HCT116 (cell line): ENCODE measurements around the gene RAB13. TPM values are rescaled to one million over a fixed set of nuclear protein-coding genes. Genes with fewer than 3 reads are reported as not detected.

Experiments used
- ATAC-seq: fragments of 200-7000 bp; cut with Tn5 transposase; 2 replicates; pipeline ENCODE4 v1.9.1; 2020; ENCODE audit warnings: mild to moderate bottlenecking, moderate library complexity
- BruUV-seq: library from RNA; stranded (reverse); fragments of 400-500 nt; replicated peaks from 2 replicates; lab custom pipeline; 2021; lab: Mats Ljungman, UMichigan
- CTCF ChIA-PET: fragments of 300-600 bp; sonication (Branson Sonifier 250); formaldehyde crosslinking; loops from one replicate; lab custom pipeline; 2021; ENCODE audit warnings: antibody characterized with exemption; lab: Charles Lee
- POLR2A ChIA-PET: fragments of 300-600, 350-600 bp; sonication (Branson Sonifier 250); formaldehyde crosslinking; loops from one replicate; lab custom pipeline; 2021; ENCODE audit warnings: antibody characterized with exemption; lab: Charles Lee
- RAD21 ChIA-PET, 2 experiments: fragments of 300-600 bp; sonication (Branson Sonifier 250); formaldehyde crosslinking; loops; one replicate each; lab custom pipeline; 2023; ENCODE audit warnings: low total read pairs in 2 of 2; ENCODE audit not compliant: uncharacterized antibody in 2 of 2, unreplicated experiment in 2 of 2, low non-redundant PET in 1 of 2; lab: Charles Lee
- DNase-seq: peaks from one replicate; pipeline ENCODE4 v3.0.0-alpha.2; 2010; ENCODE audit warnings: low read depth, low spot score
- H2AFZ ChIP-seq: fragments of 200-600 bp; shearing (Covaris generic), sonication (generic); 2 replicates; pipeline ENCODE4 v1.6.1; 2017; ENCODE audit warnings: low read depth, mixed run types, mixed read lengths, antibody characterized with exemption, low read length; ENCODE audit not compliant: poor library complexity, severe bottlenecking
- H3K27ac ChIP-seq: 2 replicates; pipeline ENCODE4 v1.5.1; 2012; ENCODE audit warnings: low read depth, low read length
- H3K27me3 ChIP-seq: fragments of 200-600 bp; sonication (generic); 2 replicates; pipeline ENCODE4 v1.6.1; 2016; ENCODE audit warnings: mixed run types, low read length, mixed read lengths; ENCODE audit not compliant: insufficient read depth
- H3K36me3 ChIP-seq, 2 experiments: fragments of 200-500 bp in 1 of 2; fragments of 200-600 bp in 1 of 2; sonication (Bioruptor generic) in 1 of 2; sonication (generic) in 1 of 2; 2 replicates each; pipeline versions ENCODE4 v1.5.1 to v1.6.1; 2014 to 2016; ENCODE audit warnings: low read length in 2 of 2, inconsistent platforms in 1 of 2, mixed read lengths in 1 of 2, mixed run types in 1 of 2; ENCODE audit not compliant: insufficient read depth in 2 of 2, control insufficient read depth in 1 of 2
- H3K4me1 ChIP-seq, 2 experiments: fragments of 200-600 bp in 1 of 2; sonication (generic) in 1 of 2; 2 replicates each; pipeline versions ENCODE4 v1.5.1 to v1.6.1; 2012 to 2017; ENCODE audit warnings: low read length in 2 of 2, inconsistent platforms in 1 of 2, mild to moderate bottlenecking in 1 of 2, mixed read lengths in 1 of 2, mixed run types in 1 of 2, moderate library complexity in 1 of 2; ENCODE audit not compliant: insufficient read depth in 2 of 2, control insufficient read depth in 1 of 2
- H3K4me2 ChIP-seq: fragments of 200-600 bp; sonication (generic); 2 replicates; pipeline ENCODE4 v1.6.1; 2017; ENCODE audit warnings: mixed run types, low read length, mixed read lengths
- H3K4me3 ChIP-seq, 2 experiments: fragments of 200-600 bp in 1 of 2; sonication (generic) in 1 of 2; replicated peaks in 1 of 2; 2 replicates each; pipeline ENCODE4 v1.5.1; 2011 to 2016; ENCODE audit warnings: low read length in 2 of 2, control low read depth in 1 of 2, low read depth in 1 of 2, mild to moderate bottlenecking in 1 of 2, mixed read lengths in 1 of 2, mixed run types in 1 of 2
- H3K79me2 ChIP-seq: fragments of 200-600 bp; sonication (generic); 2 replicates; pipeline ENCODE4 v1.6.1; 2017; ENCODE audit warnings: mild to moderate bottlenecking, mixed run types, low read length, moderate library complexity, mixed read lengths; ENCODE audit not compliant: insufficient read depth
- H3K9ac ChIP-seq: fragments of 200-600 bp; sonication (generic); 2 replicates; pipeline ENCODE4 v1.6.1; 2016; ENCODE audit warnings: low read length, mixed read lengths
- H3K9me2 ChIP-seq: fragments of 200-600 bp; sonication (generic), shearing (Covaris generic); 2 replicates; pipeline ENCODE4 v1.6.1; 2017; ENCODE audit warnings: mixed run types, mild to moderate bottlenecking, moderate library complexity; ENCODE audit not compliant: insufficient read depth
- H3K9me3 ChIP-seq, 2 experiments: fragments of 200-500 bp in 1 of 2; fragments of 200-600 bp in 1 of 2; sonication (Bioruptor generic) in 1 of 2; sonication (generic) in 1 of 2; 2 replicates each; pipeline ENCODE4 v1.6.1; 2014 to 2017; ENCODE audit warnings: low read length in 2 of 2, mixed read lengths in 2 of 2, inconsistent platforms in 1 of 2, low read depth in 1 of 2, mild to moderate bottlenecking in 1 of 2, mixed run types in 1 of 2, moderate library complexity in 1 of 2; ENCODE audit not compliant: control insufficient read depth in 1 of 2, insufficient read depth in 1 of 2
- H4K20me1 ChIP-seq: fragments of 200-600 bp; sonication (generic), shearing (Covaris generic); 2 replicates; pipeline ENCODE4 v1.6.1; 2017; ENCODE audit warnings: mixed run types, mild to moderate bottlenecking, moderate library complexity; ENCODE audit not compliant: insufficient read depth
- ATF3 ChIP-seq: IDR thresholded peaks from 2 replicates; pipeline ENCODE4 v1.6.1; 2012
- CEBPB ChIP-seq: IDR thresholded peaks from 2 replicates; pipeline ENCODE4 v1.6.1; 2012; ENCODE audit warnings: low read depth
- CTCF ChIP-seq, 3 experiments: fragments of 200-600 bp in 1 of 3; sonication (generic) in 1 of 3; IDR thresholded peaks in 2 of 3; conservative IDR thresholded peaks in 1 of 3; 2 replicates each; pipeline ENCODE4 v1.5.1; 2012 to 2017; ENCODE audit warnings: low read depth in 2 of 3, low read length in 2 of 3, antibody characterized with exemption in 1 of 3, borderline replicate concordance in 1 of 3, control low read depth in 1 of 3, mild to moderate bottlenecking in 1 of 3, mixed read lengths in 1 of 3, mixed run types in 1 of 3, moderate library complexity in 1 of 3; ENCODE audit not compliant: insufficient read depth in 1 of 3
- EGR1 ChIP-seq: IDR thresholded peaks from 2 replicates; pipeline ENCODE4 v1.6.1; 2012; ENCODE audit warnings: low read depth
- ELF1 ChIP-seq: IDR thresholded peaks from 2 replicates; pipeline ENCODE4 v1.6.1; 2012; ENCODE audit warnings: low read depth, borderline replicate concordance
- EZH2 ChIP-seq: fragments of 200-600 bp; sonication (generic); IDR thresholded peaks from 2 replicates; pipeline ENCODE4 v1.6.1; 2017; ENCODE audit warnings: antibody characterized with exemption, mixed run types
- FOSL1 ChIP-seq: IDR thresholded peaks from 2 replicates; pipeline ENCODE4 v1.6.1; 2012; ENCODE audit warnings: low read depth
- JUND ChIP-seq: IDR thresholded peaks from 2 replicates; pipeline ENCODE4 v1.6.1; 2012
- POLR2A ChIP-seq: IDR thresholded peaks from 2 replicates; pipeline ENCODE4 v1.7.0; 2011; ENCODE audit warnings: borderline replicate concordance; ENCODE audit not compliant: insufficient read depth, insufficient read length; ENCODE audit errors: extremely low read depth
- SRF ChIP-seq: IDR thresholded peaks from 2 replicates; pipeline ENCODE4 v1.6.1; 2012; ENCODE audit warnings: low read depth
- YY1 ChIP-seq: IDR thresholded peaks from 2 replicates; pipeline ENCODE4 v1.6.1; 2011; ENCODE audit warnings: low read length, low read depth, moderate library complexity, mild to moderate bottlenecking; ENCODE audit not compliant: insufficient replicate concordance; ENCODE audit errors: extremely low read depth
- ZNF274 ChIP-seq: fragments of 200-500 bp; sonication (Bioruptor generic); IDR thresholded peaks from 2 replicates; pipeline ENCODE4 v1.6.1; 2014; ENCODE audit warnings: mild to moderate bottlenecking, low read depth, low read length, inconsistent platforms
- intact Hi-C: fragments of 100-400 bp; cut with micrococcal nuclease; formaldehyde crosslinking; loops from 2 replicates; pipeline ENCODE4 v1.10.0; 2022
- total RNA-seq: library from RNA; stranded (reverse); gene quantifications from one replicate; pipeline ENCODE4 v1.2.1, GENCODE V29; 2021; ENCODE audit not compliant: unreplicated experiment
- TF ChIP-seq, protein P1 (sequence below): IDR thresholded peaks from 2 replicates; pipeline ENCODE4 v1.6.1; 2012; ENCODE audit warnings: low read depth
- TF ChIP-seq, protein P2 (sequence below): IDR thresholded peaks from 2 replicates; pipeline ENCODE4 v1.6.1; 2011; ENCODE audit warnings: mild to moderate bottlenecking, low read length, moderate library complexity; ENCODE audit not compliant: insufficient replicate concordance; ENCODE audit errors: extremely low read depth

The RAB13 gene
- total RNA-seq, 1 experiment from 2014 or later, result 93.6 TPM

GRCh38 chr1:153953859-153954365 lies 32.2 kb downstream of the RAB13 start:
- TF ChIP-seq JUND (no peak), ATF3 (no peak), ELF1 (no peak), CTCF (IDR thresholded peaks at IDR 0.05 in 2 of 3, conservative IDR thresholded peaks at IDR 0.05 in 1 of 3; ENCODE audit: borderline replicate concordance in 1 of 3, insufficient read depth in 1 of 3, low read depth in 2 of 3, low read length in 2 of 3) (no peak), POLR2A (no peak), EGR1 (no peak), FOSL1 (no peak), EZH2 (no peak), CEBPB (no peak), YY1 (no peak), ZNF274 (no peak), SRF (no peak)
- TF ChIP-seq, protein P1, sequence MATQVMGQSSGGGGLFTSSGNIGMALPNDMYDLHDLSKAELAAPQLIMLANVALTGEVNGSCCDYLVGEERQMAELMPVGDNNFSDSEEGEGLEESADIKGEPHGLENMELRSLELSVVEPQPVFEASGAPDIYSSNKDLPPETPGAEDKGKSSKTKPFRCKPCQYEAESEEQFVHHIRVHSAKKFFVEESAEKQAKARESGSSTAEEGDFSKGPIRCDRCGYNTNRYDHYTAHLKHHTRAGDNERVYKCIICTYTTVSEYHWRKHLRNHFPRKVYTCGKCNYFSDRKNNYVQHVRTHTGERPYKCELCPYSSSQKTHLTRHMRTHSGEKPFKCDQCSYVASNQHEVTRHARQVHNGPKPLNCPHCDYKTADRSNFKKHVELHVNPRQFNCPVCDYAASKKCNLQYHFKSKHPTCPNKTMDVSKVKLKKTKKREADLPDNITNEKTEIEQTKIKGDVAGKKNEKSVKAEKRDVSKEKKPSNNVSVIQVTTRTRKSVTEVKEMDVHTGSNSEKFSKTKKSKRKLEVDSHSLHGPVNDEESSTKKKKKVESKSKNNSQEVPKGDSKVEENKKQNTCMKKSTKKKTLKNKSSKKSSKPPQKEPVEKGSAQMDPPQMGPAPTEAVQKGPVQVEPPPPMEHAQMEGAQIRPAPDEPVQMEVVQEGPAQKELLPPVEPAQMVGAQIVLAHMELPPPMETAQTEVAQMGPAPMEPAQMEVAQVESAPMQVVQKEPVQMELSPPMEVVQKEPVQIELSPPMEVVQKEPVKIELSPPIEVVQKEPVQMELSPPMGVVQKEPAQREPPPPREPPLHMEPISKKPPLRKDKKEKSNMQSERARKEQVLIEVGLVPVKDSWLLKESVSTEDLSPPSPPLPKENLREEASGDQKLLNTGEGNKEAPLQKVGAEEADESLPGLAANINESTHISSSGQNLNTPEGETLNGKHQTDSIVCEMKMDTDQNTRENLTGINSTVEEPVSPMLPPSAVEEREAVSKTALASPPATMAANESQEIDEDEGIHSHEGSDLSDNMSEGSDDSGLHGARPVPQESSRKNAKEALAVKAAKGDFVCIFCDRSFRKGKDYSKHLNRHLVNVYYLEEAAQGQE, result no peak
- TF ChIP-seq, protein P2, sequence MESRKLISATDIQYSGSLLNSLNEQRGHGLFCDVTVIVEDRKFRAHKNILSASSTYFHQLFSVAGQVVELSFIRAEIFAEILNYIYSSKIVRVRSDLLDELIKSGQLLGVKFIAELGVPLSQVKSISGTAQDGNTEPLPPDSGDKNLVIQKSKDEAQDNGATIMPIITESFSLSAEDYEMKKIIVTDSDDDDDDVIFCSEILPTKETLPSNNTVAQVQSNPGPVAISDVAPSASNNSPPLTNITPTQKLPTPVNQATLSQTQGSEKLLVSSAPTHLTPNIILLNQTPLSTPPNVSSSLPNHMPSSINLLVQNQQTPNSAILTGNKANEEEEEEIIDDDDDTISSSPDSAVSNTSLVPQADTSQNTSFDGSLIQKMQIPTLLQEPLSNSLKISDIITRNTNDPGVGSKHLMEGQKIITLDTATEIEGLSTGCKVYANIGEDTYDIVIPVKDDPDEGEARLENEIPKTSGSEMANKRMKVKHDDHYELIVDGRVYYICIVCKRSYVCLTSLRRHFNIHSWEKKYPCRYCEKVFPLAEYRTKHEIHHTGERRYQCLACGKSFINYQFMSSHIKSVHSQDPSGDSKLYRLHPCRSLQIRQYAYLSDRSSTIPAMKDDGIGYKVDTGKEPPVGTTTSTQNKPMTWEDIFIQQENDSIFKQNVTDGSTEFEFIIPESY, result no peak
- ATAC-seq (no peak), DNase-seq (no peak)
- no peaks in the 10 kb centered on the region for H4K20me1 ChIP-seq
- peaks cover 1 to 14% of the 10 kb centered on the region in 2 experiments; a peak in 2 of 4 replicates for H3K4me1 ChIP-seq
- H3K9me3 ChIP-seq, result no peaks in the 10 kb centered on the region
- POLR2A ChIA-PET, result no interaction called here
- H3K36me3 ChIP-seq, result peaks cover 19 to 22% of the 10 kb centered on the region in 2 experiments; a peak in 3 of 4 replicates
- H3K79me2 ChIP-seq, result peaks cover 49% of the 10 kb centered on the region
- H3K9ac ChIP-seq, result no peak overlapping the region
- RAD21 ChIA-PET, result no interaction called here
- H2AFZ ChIP-seq, result no peak overlapping the region
- no peaks in the 10 kb centered on the region for H3K27me3 ChIP-seq
- H3K4me3 ChIP-seq, result no peak overlapping the region
- H3K9me2 ChIP-seq, result no peaks in the 10 kb centered on the region
- no peak overlapping the region for H3K4me2 ChIP-seq
- intact Hi-C loops, result no loop called here
- CTCF ChIA-PET, result no interaction called here
- H3K27ac ChIP-seq, result no peak overlapping the region
- no TSS peak for BruUV-seq
